ENCODE data around the gene DGKH.
A peak's percentile ranks its signal among the peaks of the same experiment; 100 is the strongest.
"Not testable (repeated sequence)": the region's sequence is repeated elsewhere in the genome, so short reads cannot be mapped to it uniquely, and the experiment has no call there.

The DGKH gene

DNA sequence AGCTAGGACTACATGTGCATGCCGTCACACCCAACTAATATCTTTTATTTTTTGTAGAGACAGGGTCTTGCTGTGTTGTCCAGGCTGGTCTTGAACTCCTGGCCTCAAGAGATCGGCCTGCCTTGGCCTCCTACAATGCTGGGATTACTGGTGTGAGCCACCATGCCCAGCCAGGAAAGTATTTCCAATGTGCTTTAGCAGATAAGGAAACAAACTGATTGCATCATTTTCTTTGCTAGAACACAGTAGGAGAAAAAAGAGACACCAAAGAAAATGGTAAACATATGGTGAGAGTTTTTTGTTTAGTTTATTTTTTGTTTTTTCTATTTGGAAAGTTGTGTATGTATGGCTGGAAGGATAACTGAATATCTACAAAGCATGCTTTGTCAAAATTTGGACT is 176.6 kb downstream of the DGKH start:
- DNase-seq (ENCODE audit: low spot score): no peak

DNA sequence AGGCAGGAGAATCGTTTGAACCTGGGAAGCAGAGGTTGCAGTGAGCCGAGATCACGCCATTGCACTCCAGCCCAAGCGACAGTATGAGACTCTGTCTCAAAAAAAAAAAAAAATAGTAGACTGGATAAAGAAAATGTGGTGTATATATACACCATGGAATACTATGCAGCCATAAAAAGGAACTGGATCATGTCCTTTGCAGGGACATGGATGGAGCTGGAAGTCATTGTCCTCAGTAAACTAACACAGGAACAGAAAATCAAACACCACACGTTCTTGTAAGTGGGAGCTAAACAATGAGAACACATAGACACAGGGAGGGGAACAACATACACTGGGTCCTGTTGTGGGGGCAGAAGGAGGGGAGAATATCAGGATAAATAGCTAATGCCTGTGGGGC is 178.3 kb downstream of the DGKH start:
- not testable (repeated sequence) for DNase-seq (ENCODE audit: low spot score)

DNA sequence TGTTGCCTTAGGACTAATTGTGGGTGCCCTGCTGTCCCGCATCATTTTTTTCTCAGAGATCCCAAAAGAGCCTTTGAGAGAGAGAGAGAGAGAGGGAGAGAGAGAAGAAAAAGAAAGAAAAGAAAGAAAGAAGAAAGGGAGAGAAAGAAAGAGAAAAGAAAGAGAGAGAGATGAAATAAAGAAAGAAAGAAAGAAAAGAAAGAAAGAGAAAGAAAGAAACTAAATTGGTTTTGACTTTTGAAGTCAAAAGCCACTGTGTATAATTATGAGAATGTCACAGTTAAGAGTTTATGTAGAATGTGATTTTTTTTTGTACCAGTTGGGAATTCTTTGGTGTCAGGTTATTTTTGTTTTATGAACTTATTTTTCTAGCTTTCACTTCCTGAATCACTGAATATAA is 180.1 kb downstream of the DGKH start:
- no peak for DNase-seq (ENCODE audit: low spot score)

DNA sequence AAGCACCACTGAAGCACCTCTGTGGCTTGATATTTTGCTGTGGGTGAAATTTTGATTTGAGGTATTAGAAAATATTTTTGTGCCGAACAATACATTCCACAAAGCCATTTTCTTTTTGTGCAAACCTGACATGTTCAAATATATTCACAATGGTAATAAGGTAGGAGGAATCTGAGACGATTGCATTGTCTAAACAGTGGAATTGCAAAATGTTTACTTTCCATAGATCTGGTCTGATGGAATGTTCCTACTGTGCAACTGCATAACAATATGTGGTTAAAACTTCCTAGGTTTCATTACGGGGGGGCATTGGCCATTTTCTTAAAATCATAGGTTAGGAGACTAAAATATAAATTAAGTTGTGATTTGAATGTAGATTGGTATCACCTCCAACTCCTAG is 180.8 kb downstream of the DGKH start:
- no peak for DNase-seq (ENCODE audit: low spot score)

GRCh38 chr13:42232671-42233070 is 184.2 kb downstream of the DGKH start:
- no peak for DNase-seq (ENCODE audit: low spot score)

DNA sequence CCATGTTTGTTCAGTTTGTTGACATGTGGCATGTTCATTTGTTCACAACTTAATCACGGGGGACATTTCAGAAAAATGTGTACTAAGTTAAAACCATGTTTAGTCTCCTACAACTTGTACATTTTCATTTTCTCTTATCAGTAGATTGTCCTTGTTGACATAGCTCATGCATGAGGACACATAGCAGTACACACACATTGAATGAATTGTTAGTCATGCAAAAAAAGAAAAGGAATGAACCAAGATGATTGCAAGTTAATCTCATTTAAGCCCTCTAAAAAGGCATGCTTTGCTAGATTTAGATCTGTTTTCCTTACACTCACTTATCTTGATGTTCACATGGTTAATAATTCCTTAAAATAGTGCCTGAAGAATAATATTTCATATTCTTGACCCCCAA is 185.3 kb downstream of the DGKH start:
- no peak for DNase-seq (ENCODE audit: low spot score)

DNA sequence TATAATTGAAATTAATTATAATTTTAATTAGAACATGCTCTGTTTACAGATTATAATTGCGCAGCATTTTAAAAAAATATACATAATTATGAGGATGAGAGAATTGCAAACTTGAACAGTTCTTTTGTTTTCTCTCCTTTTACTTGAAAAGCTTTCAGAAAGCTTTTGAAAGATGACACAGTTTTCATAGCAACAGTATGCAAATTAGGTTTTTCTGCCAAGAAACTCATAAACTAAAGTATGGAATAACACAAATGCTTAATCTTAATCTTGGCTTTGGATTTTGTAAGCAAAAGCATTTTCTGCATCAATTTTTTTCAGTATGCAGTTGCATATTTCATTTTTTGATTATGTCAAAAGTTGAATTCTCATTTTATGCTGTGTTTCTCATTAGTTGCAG is 190.7 kb downstream of the DGKH start:
- no peak for DNase-seq (ENCODE audit: low spot score)

GRCh38 chr13:42239644-42240043 is 191.2 kb downstream of the DGKH start:
- no peak for DNase-seq (ENCODE audit: low spot score)

DNA sequence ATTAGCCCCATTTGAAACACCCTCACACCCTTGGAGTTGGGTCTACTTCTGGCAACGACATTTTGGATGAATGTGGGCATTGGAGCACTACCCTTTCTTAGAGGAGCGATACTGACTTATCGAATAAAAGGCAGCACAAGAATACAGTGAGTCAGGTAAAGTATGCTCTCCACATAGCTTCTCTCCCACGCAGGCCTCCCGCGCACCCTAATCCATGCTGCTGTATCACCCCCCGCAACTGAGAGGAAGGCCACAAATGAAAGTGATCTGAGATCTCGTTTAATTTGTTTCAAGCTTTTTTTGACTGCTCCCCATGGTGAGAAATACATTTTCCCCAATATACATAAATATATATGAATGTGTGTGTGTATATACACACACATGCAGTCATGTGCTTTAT is 198.1 kb downstream of the DGKH start:
- no peak for DNase-seq (ENCODE audit: low spot score)

- DNase-seq (ENCODE audit: low spot score): no peak
Measured at GRCh38 chr13:42247883-42248282, 199.4 kb downstream of the DGKH start.

GRCh38 chr13:42255886-42256285 is 207.4 kb downstream of the DGKH start:
- no peak for DNase-seq (ENCODE audit: low spot score)

DNA sequence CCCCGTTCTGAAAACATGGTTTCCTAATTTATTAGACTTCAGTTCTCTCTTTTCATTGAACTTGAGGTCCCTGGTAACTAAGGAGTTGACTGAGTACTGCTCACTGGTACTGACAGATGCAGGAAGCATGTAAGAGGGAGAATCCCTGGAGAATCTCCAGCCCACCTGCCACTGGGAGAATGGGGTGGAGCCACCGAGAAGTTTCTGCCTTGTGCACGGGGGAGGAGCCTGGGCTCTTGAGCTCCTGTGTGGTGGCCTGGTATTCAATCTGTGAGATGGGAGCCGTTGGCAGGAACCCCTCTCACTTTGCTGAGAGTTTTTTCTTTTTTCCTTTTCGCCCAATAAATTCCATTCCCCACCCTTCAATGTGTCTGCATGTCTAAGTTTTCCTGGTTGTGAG is 210.3 kb downstream of the DGKH start:
- no peak for DNase-seq (ENCODE audit: low spot score)

- DNase-seq (ENCODE audit: low spot score): no peak
Measured at GRCh38 chr13:42259515-42259914, 211.1 kb downstream of the DGKH start.

DNA sequence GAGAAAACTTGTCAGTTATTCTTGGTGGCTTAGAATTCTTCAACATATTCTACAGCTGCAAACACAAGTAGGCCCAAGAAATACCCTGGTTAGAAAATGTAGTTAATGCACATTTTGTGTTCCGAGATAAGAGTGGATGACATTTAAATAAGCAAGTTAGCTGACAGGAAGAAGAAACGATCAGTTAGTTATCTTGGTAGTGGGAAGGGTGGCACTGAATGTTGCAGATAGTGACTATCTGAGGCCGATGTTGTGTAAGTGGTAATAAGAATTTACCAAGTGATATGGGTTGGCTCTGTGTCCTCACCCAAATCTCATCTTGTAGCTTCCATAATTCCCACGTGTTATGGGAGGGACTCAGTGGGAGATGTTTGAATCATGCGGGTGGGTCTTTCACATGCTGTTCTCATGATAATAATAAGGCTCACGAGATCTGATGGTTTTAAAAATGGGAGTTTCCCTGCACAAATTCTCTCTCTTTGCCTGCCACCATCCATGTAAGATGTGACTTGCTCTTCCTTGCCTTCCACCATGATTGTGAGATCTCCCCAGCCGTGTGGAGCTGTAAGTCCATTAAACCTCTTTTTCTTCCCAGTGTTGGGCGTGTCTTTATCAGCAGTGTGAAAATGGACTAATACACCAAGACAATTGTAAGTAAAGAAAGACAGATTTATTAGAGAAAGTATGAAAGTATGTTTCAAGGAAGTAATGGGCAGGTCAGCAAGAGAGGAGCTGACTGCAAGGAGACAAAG is 212.6 kb downstream of the DGKH start:
- DNase-seq (ENCODE audit: low spot score): no peak

DNA sequence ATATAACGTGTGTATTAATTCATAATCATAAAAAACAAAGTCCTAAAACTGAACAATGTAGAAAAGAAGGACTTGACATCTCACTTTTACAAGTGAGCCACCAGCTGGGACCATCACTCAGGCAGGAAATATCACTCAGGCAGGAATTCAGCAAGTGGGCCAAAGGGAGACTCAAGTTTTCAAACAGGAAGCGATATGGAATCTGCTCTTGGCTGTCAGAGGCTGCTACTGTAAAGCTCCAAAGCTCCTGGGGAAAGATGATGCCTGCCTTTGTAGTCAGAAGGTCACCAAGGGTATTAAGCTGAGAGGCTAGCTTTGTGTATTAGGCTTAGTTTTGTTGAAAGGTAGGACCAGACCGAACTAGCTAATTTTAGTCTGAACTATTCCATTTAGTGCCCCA is 218.0 kb downstream of the DGKH start:
- no peak for DNase-seq (ENCODE audit: low spot score)

DNA sequence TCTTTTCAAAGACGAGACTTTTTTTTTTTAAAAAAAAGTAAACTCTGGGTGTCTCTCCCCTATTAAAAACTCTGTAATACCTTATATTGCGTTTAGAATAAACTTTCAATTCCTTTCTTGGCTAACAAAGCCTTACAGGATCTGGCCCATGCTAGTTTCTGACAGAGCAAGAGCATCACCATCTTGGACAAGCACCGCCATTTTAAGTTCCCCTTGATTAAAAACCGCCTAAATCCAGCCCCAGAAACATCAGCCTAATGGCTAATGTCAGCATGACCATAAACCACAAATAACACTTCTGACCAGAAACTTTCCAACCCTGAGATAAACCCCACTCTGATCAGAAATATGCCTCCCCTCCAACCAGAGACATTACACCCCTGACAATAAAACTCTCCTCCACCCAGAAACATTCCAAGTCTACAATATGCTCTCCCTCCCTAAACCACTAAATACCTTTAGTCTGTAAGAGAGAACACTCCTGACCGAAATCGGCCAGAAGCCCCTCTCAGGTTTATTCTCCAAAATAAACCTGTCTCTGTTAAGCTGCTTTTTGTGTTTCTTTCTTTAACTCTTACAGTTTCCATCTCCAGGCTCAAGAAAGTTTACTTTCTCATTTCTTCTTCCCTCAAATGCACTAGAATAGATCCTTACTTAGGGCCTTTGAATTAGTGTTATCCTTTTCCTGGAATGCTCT is 221.9 kb downstream of the DGKH start:
- no peak for DNase-seq (ENCODE audit: low spot score)

DNA sequence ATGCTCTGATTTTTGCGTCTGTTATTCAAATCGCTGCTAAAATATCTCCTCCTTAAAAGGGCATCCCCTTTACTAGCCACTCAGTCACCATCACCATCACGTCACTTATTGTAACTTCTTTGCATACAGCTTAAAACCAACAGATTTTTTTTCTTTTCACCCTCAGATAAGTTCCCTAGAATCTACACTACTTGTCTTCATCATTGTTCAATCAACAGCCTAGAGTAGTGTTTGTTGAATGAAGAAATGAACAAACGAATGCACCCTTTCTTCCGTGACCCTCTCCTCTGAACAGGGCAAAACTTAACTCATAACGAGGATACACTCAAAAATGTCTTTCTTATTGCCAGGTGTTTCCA is 222.4 kb downstream of the DGKH start:
- no peak for DNase-seq (ENCODE audit: low spot score)

GRCh38 chr13:42271337-42272114 is 223.1 kb downstream of the DGKH start:
- peak; percentile 95 for DNase-seq (ENCODE audit: low spot score)

- peak; percentile 24 for DNase-seq (ENCODE audit: low spot score)
Measured at GRCh38 chr13:42272115-42272803, 223.8 kb downstream of the DGKH start, which contains the start of gene AKAP11. AKAP11 (plus strand) TSS chr13:42272152; CDS start chr13:42286349, 14,197 bp downstream.

GRCh38 chr13:42272804-42273175 is 224.3 kb downstream of the DGKH start:
- no peak for DNase-seq (ENCODE audit: low spot score)

GRCh38 chr13:42274386-42275097 is 226.1 kb downstream of the DGKH start:
- no peak for DNase-seq (ENCODE audit: low spot score)

GRCh38 chr13:42275098-42275471 is 226.6 kb downstream of the DGKH start:
- no peak for DNase-seq (ENCODE audit: low spot score)

Data from LoVo (cell line).